ENCODE results near the gene SGIP1.
"Not testable (repeated sequence)": the region's sequence is repeated elsewhere in the genome, so short reads cannot be mapped to it uniquely, and the experiment has no call there.

SGIP1 gene

GRCh38 chr1:66777831-66778230 lies 243.9 kb downstream of the SGIP1 start:
- Histone ChIP-seq H3K27ac (ENCODE audit: low read depth, low read length) (no peak overlapping the region), H3K9ac (ENCODE audit: low read length) (no peak overlapping the region), H3K4me1 (ENCODE audit: control insufficient read depth, insufficient read depth, low read length) (no peaks in the 10 kb centered on the region), H3K27me3 (ENCODE audit: control insufficient read depth, insufficient read depth, low read length) (no peaks in the 10 kb centered on the region), H3K36me3 (ENCODE audit: control insufficient read depth, insufficient read depth, low read length) (no peaks in the 10 kb centered on the region), H3K4me3 (ENCODE audit: low read length) (no peak overlapping the region)

- Histone ChIP-seq H3K27ac (ENCODE audit: low read depth, low read length) (no peak overlapping the region), H3K4me3 (ENCODE audit: low read length) (no peak overlapping the region), H3K9ac (ENCODE audit: low read length) (no peak overlapping the region), H3K36me3 (ENCODE audit: control insufficient read depth, insufficient read depth, low read length) (no peaks in the 10 kb centered on the region), H3K4me1 (ENCODE audit: control insufficient read depth, insufficient read depth, low read length) (no peaks in the 10 kb centered on the region), H3K27me3 (ENCODE audit: control insufficient read depth, insufficient read depth, low read length) (no peaks in the 10 kb centered on the region)
Measured at GRCh38 chr1:66778266-66778665, 244.3 kb downstream of the SGIP1 start.

GRCh38 chr1:66778969-66779368 lies 245.0 kb downstream of the SGIP1 start:
- H3K4me3 ChIP-seq (ENCODE audit: low read length): no peak overlapping the region

GRCh38 chr1:66779475-66780078 lies 245.6 kb downstream of the SGIP1 start:
- H3K4me1 ChIP-seq (ENCODE audit: control insufficient read depth, insufficient read depth, low read length): no peaks in the 10 kb centered on the region
- H3K4me3 ChIP-seq (ENCODE audit: low read length): no peak overlapping the region
- no peaks in the 10 kb centered on the region for H3K36me3 ChIP-seq (ENCODE audit: control insufficient read depth, insufficient read depth, low read length)
- no peak overlapping the region for H3K9ac ChIP-seq (ENCODE audit: low read length)
- no peaks in the 10 kb centered on the region for H3K27me3 ChIP-seq (ENCODE audit: control insufficient read depth, insufficient read depth, low read length)
- H3K27ac ChIP-seq (ENCODE audit: low read depth, low read length): no peak overlapping the region

More at GRCh38 chr1:66778969-66779368, 245.0 kb downstream of the SGIP1 start:
- Histone ChIP-seq H3K36me3 (ENCODE audit: control insufficient read depth, insufficient read depth, low read length) (no peaks in the 10 kb centered on the region), H3K27ac (ENCODE audit: low read depth, low read length) (no peak overlapping the region), H3K9ac (ENCODE audit: low read length) (no peak overlapping the region), H3K4me1 (ENCODE audit: control insufficient read depth, insufficient read depth, low read length) (no peaks in the 10 kb centered on the region), H3K27me3 (ENCODE audit: control insufficient read depth, insufficient read depth, low read length) (no peaks in the 10 kb centered on the region)

GRCh38 chr1:66785800-66786199 lies 251.8 kb downstream of the SGIP1 start:
- not testable (repeated sequence) for H3K36me3 ChIP-seq (ENCODE audit: control insufficient read depth, insufficient read depth, low read length); H3K4me1 ChIP-seq (ENCODE audit: control insufficient read depth, insufficient read depth, low read length); H3K4me3 ChIP-seq (ENCODE audit: low read length); H3K27me3 ChIP-seq (ENCODE audit: control insufficient read depth, insufficient read depth, low read length); H3K9ac ChIP-seq (ENCODE audit: low read length); H3K27ac ChIP-seq (ENCODE audit: low read depth, low read length)

- H3K27me3 ChIP-seq (ENCODE audit: control insufficient read depth, insufficient read depth, low read length): no peaks in the 10 kb centered on the region
- H3K4me3 ChIP-seq (ENCODE audit: low read length): no peak overlapping the region
- H3K4me1 ChIP-seq (ENCODE audit: control insufficient read depth, insufficient read depth, low read length): no peaks in the 10 kb centered on the region
- no peaks in the 10 kb centered on the region for H3K36me3 ChIP-seq (ENCODE audit: control insufficient read depth, insufficient read depth, low read length)
- H3K27ac ChIP-seq (ENCODE audit: low read depth, low read length): no peak overlapping the region
- no peak overlapping the region for H3K9ac ChIP-seq (ENCODE audit: low read length)
Measured at GRCh38 chr1:66787641-66788040, 253.7 kb downstream of the SGIP1 start.

GRCh38 chr1:66788231-66788939 lies 254.4 kb downstream of the SGIP1 start:
- H3K27ac ChIP-seq (ENCODE audit: low read depth, low read length): no peak overlapping the region
- no peak overlapping the region for H3K4me3 ChIP-seq (ENCODE audit: low read length)
- H3K4me1 ChIP-seq (ENCODE audit: control insufficient read depth, insufficient read depth, low read length): no peaks in the 10 kb centered on the region
- H3K27me3 ChIP-seq (ENCODE audit: control insufficient read depth, insufficient read depth, low read length): no peaks in the 10 kb centered on the region
- H3K9ac ChIP-seq (ENCODE audit: low read length): no peak overlapping the region
- no peaks in the 10 kb centered on the region for H3K36me3 ChIP-seq (ENCODE audit: control insufficient read depth, insufficient read depth, low read length)

GRCh38 chr1:66791621-66792610 lies 258.0 kb downstream of the SGIP1 start:
- H3K9ac ChIP-seq (ENCODE audit: low read length): no peak overlapping the region
- no peak overlapping the region for H3K27ac ChIP-seq (ENCODE audit: low read depth, low read length)
- H3K27me3 ChIP-seq (ENCODE audit: control insufficient read depth, insufficient read depth, low read length): no peaks in the 10 kb centered on the region
- no peak overlapping the region for H3K4me3 ChIP-seq (ENCODE audit: low read length)
- H3K36me3 ChIP-seq (ENCODE audit: control insufficient read depth, insufficient read depth, low read length): no peaks in the 10 kb centered on the region
- no peaks in the 10 kb centered on the region for H3K4me1 ChIP-seq (ENCODE audit: control insufficient read depth, insufficient read depth, low read length)

GRCh38 chr1:66795839-66796238 lies 261.9 kb downstream of the SGIP1 start:
- not testable (repeated sequence) for H3K36me3 ChIP-seq (ENCODE audit: control insufficient read depth, insufficient read depth, low read length); H3K4me1 ChIP-seq (ENCODE audit: control insufficient read depth, insufficient read depth, low read length); H3K27me3 ChIP-seq (ENCODE audit: control insufficient read depth, insufficient read depth, low read length); H3K27ac ChIP-seq (ENCODE audit: low read depth, low read length); H3K9ac ChIP-seq (ENCODE audit: low read length); H3K4me3 ChIP-seq (ENCODE audit: low read length)
